ENCODE results near the gene MEST. TPM values are rescaled to one million over a fixed set of nuclear protein-coding genes. Genes with fewer than 3 reads are reported as not detected.

The MEST gene
- total RNA-seq, 1 experiment from 2014 or later = 112 TPM

DNA sequence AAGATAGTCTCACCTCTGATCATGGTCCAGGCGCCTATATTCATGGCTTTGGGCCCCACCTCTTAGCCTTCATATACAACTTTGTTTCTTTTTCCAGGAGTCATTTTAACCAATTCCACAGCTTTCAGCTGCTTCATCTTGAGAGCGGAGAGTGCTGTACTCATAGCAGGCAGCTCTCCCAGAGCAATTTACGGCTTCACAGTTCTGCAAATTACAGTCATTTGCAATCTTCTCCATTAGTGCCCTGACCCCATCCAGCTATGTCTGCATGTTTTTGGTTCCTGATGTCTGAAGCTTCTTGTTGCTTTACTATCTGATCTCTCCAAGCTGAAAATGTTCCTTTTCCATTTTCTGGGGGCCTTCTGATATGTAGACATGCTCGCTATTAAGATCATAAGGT, 18.0 kb upstream of the MEST start:
- Histone ChIP-seq H3K23ac (ENCODE audit: insufficient read length, low read depth, low read length) (no peak overlapping the region), H3K14ac (ENCODE audit: insufficient read depth, low read length) (no peak overlapping the region), H3K79me2 (ENCODE audit: insufficient read depth, low read length) (no peaks in the 10 kb centered on the region), H3K18ac (ENCODE audit: insufficient read length, low read depth, low read length) (no peak overlapping the region), H2AFZ (ENCODE audit: low read length) (peak overlapping the region; percentile 14), H3K4me2 (ENCODE audit: insufficient read depth, insufficient read length, low read length) (no peak overlapping the region), H3K4ac (ENCODE audit: low read depth, low read length) (no peak overlapping the region), H2BK15ac (ENCODE audit: low read depth, low read length) (no peak overlapping the region), H3K9me3 (ENCODE audit: control insufficient read depth, low read depth, low read length) (no peaks in the 10 kb centered on the region), H2BK20ac (ENCODE audit: low read depth, low read length, poor library complexity, severe bottlenecking) (no peak overlapping the region), H2AK5ac (ENCODE audit: insufficient read length, low read length) (no peak overlapping the region), H3K27me3 (ENCODE audit: insufficient read depth, low read length) (no peaks in the 10 kb centered on the region), H3K23me2 (ENCODE audit: insufficient read length, low read depth, low read length, poor library complexity, severe bottlenecking) (no peaks in the 10 kb centered on the region), H4K8ac (replicated peaks; ENCODE audit: insufficient read length, low read depth, low read length) (no peak overlapping the region), H4K20me1 (ENCODE audit: control insufficient read depth, insufficient read depth, insufficient read length) (no peaks in the 10 kb centered on the region), H4K91ac (ENCODE audit: insufficient read length, low read depth, low read length) (no peak overlapping the region), H3K79me1 (ENCODE audit: insufficient read depth, low read depth, low read length, poor library complexity, severe bottlenecking) (no peaks in the 10 kb centered on the region), H2BK5ac (ENCODE audit: insufficient read length, low read length) (no peak overlapping the region), H3T11ph (ENCODE audit: low read length) (no peak overlapping the region), H2BK12ac (ENCODE audit: insufficient read length, low read depth, low read length) (no peak overlapping the region), H3K4me1 (ENCODE audit: insufficient read depth, low read length) (no peaks in the 10 kb centered on the region), H2BK120ac (ENCODE audit: low read depth, low read length, poor library complexity, severe bottlenecking) (no peak overlapping the region), H3K27ac (ENCODE audit: insufficient read length, low read depth, low read length) (no peak overlapping the region), H4K5ac (ENCODE audit: insufficient read length, low read depth, low read length) (no peak overlapping the region), H3K56ac (ENCODE audit: insufficient read length, low read depth, low read length) (no peak overlapping the region), H3K9ac (ENCODE audit: extremely low read depth, insufficient read length, low read length) (no peak overlapping the region)
- peaks cover 14 to 17% of the 10 kb centered on the region in 2 experiments for H3K4me1 Mint-ChIP-seq
- DNase-seq = no peak
- H3K4me3 Mint-ChIP-seq = no peak overlapping the region
- H3K27me3 Mint-ChIP-seq (ENCODE audit: low read depth) = 0 out of 2 replicates have a peak, but pooled peaks cover 1% of the 10 kb centered on the region
- no CpG with 5 or more reads among the region's 4 CpGs for WGBS (ENCODE audit: extremely low coverage, insufficient read length, low lambda C conversion rate)
- H3K36me3 Mint-ChIP-seq (ENCODE audit: insufficient read depth in 1 of 3, low read depth in 3 of 3) = peaks cover 0 to 2% (median 0%) of the 10 kb centered on the region in 3 experiments; a peak in 1 of 7 replicates
- peaks cover 2 to 5% of the 10 kb centered on the region in 2 experiments; a peak in 3 of 5 replicates for H3K9me3 Mint-ChIP-seq
- H3K27ac Mint-ChIP-seq = no peak overlapping the region
- no peak for TF ChIP-seq CTCF (conservative IDR thresholded peaks at IDR 0.05)
